Measurements from ENCODE around the gene PCDHA7.
"Not testable (repeated sequence)": the region's sequence is repeated elsewhere in the genome, so short reads cannot be mapped to it uniquely, and the experiment has no call there.

The PCDHA7 gene

DNA sequence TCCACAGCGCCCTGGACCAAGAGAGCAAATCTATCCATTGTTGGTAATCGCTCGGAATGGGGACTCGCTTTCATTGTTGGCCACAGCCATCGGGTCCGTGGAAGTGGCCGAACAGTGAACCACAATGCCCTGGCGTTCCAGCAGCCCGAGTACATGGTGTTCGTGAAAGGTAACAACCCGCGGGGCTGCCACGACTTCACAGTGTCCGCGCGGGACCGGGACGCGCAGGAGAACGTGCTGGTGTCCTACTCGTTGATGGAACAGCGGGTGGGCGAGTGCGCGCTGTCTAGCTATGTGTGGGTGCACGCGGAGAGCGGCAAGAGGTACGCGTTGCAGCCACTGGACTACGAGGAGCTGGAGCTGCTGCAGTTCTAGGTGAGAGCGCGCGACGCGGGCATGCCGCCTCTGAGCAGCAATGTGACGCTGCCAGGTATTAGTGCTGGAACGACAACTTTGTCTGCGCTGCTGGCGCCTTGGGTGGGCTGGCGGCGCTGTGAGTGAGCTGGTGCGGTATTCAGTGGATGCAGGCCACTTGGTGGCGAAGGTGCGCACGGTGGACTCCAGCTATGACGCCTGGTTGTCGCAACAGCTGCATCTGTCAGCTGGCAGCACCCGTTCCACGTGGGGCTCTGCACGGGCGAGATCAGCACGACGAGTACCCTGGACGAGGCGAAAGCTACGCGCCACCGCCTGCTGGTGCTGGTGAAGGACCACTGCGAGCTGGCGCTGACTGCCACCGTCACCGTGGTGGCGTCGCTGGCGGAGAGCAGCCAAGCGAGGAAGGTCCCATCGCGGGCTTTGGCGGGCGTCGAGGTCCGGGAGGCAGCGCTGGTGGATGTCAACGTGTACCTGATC is 28.6 kb downstream of the PCDHA7 start:
- no peak for DNase-seq

DNA sequence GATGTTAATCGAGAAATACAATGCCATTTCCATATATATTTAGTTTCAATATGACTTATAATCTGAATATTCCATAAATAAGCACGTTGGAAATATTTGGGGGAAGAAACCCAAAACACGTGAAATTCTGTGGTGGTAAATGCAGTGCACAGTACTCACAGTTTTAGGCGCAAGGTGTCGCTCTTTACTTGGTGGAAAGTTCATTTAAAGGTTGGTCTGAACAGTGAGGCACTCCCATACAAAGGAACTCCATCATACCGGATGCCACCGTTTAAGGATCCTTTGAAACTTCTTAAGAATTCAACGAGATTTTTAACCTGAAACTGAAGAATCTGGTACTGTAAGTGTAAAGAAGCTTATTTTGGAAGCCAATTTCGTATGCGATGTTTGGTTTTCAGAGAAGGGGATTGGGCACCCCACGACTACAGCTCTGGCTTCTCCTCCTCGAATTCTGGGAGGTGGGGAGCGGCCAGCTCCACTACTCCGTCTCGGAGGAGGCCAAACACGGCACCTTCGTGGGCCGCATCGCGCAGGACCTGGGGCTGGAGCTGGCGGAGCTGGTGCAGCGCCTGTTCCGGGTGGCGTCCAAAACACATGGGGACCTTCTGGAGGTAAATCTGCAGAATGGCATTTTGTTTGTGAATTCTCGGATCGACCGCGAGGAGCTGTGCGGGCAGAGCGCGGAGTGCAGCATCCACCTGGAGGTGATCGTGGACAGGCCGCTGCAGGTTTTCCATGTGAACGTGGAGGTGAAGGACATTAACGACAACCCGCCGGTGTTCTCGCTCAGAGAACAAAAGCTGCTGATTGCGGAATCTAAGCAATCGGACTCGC is 34.9 kb downstream of the PCDHA7 start, which contains the start of gene PCDHA11:
TSS of gene PCDHA11 (plus strand) at position 237 of the 834 bp plus-strand sequence. CDS start at position 384, 147 bp downstream.
- DNase-seq: no peak

DNA sequence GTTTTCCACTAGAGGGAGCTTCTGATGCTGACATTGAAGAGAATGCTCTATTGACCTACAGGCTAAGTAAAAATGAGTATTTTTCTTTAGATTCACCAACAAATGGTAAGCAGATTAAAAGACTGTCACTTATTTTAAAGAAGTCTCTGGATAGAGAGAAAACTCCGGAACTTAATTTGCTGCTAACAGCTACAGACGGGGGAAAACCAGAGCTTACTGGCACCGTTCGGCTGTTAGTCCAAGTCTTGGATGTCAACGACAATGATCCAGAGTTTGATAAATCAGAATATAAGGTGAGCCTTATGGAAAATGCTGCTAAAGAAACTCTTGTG is 35.5 kb downstream of the PCDHA7 start:
- no peak for DNase-seq

DNA sequence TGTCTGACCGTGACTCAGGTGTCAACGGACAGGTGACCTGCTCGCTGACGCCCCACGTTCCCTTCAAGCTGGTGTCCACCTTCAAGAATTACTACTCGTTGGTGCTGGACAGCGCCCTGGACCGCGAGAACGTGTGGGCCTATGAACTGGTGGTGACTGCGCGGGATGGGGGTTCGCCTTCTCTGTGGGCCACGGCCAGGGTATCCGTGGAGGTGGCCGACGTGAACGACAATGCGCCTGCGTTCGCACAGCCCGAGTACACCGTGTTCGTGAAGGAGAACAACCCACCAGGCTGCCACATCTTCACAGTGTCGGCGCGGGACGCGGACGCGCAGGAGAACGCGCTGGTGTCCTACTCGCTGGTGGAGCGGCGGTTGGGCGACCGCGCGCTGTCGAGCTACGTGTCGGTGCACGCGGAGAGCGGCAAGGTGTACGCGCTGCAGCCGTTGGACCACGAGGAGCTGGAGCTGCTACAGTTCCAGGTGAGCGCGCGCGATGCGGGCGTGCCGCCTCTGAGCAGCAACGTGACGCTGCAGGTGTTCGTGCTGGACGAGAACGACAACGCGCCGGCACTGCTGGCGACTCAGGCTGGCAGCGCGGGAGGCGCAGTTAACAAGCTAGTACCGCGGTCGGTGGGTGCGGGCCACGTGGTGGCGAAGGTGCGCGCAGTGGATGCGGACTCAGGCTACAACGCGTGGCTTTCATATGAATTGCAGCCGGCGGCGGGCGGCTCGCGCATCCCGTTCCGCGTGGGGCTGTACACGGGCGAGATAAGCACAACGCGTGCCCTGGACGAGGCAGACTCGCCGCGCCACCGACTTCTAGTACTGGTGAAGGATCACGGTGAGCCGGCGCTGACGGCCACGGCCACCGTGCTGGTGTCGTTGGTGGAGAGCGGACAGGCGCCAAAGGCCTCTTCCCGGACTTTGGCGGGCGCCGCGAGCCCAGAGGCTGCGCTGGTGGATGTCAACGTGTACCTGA is 36.4 kb downstream of the PCDHA7 start:
- DNase-seq: no peak

DNA sequence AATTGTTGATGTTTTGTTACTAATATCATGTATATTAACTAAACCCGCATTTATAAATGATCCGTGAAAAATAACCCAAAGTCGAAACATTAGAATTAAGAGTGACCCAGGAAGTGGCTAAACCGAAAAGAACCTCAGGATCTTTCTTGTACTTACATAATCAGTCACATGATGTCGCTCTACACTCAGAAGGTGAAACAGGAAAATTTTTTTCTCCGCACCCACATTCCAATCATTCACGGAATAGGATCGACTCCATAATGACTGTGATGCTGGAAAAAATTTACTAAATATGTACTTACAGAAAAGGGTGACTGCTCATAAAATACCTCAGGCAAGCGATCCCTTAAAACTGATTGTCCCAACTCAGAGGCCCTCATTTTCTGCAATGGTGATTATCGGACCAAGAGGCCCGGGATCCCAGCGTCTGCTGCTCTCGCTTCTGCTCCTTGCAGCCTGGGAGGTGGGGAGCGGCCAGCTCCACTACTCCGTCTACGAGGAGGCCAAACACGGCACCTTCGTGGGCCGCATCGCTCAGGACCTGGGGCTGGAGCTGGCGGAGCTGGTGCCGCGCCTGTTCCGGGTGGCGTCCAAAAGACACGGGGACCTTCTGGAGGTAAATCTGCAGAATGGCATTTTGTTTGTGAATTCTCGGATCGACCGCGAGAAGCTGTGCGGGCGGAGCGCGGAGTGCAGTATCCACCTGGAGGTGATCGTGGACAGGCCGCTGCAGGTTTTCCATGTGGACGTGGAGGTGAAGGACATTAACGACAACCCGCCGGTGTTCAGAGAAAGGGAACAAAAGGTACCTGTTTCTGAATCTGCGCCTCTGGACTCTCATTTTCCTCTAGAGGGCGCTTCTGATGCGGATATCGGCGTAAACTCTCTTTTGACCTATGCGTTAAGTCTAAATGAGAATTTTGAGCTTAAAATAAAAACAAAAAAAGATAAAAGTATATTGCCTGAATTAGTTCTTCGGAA is 41.3 kb downstream of the PCDHA7 start, which contains the start of gene PCDHA12:
TSS of gene PCDHA12 (plus strand) at position 224 of the 981 bp plus-strand sequence. CDS start at position 389, 165 bp downstream.
- no peak for DNase-seq

DNA sequence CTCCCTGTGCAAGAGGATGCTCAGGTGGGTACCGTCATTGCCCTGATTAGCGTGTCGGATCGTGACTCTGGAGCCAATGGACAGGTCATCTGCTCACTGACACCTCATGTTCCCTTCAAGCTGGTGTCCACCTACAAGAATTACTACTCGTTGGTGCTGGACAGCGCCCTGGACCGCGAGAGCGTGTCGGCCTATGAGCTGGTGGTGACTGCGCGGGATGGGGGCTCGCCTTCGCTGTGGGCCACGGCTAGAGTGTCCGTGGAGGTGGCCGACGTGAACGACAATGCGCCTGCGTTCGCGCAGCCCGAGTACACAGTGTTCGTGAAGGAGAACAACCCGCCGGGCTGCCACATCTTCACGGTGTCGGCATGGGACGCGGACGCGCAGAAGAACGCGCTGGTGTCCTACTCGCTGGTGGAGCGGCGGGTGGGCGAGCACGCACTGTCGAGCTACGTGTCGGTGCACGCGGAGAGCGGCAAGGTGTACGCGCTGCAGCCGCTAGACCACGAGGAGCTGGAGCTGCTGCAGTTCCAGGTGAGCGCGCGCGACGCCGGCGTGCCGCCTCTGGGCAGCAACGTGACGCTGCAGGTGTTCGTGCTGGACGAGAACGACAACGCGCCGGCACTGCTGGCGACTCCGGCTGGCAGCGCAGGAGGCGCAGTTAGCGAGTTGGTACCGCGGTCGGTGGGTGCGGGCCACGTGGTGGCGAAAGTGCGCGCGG is 42.6 kb downstream of the PCDHA7 start:
- DNase-seq: not testable (repeated sequence)

DNA sequence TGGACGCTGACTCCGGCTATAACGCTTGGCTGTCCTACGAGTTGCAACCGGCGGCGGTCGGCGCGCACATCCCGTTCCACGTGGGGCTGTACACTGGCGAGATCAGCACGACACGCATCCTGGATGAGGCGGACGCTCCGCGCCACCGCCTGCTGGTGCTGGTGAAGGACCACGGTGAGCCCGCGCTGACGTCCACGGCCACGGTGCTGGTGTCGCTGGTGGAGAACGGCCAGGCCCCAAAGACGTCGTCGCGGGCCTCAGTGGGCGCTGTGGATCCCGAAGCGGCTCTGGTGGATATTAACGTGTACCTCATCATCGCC is 43.2 kb downstream of the PCDHA7 start:
- DNase-seq: no peak

DNA sequence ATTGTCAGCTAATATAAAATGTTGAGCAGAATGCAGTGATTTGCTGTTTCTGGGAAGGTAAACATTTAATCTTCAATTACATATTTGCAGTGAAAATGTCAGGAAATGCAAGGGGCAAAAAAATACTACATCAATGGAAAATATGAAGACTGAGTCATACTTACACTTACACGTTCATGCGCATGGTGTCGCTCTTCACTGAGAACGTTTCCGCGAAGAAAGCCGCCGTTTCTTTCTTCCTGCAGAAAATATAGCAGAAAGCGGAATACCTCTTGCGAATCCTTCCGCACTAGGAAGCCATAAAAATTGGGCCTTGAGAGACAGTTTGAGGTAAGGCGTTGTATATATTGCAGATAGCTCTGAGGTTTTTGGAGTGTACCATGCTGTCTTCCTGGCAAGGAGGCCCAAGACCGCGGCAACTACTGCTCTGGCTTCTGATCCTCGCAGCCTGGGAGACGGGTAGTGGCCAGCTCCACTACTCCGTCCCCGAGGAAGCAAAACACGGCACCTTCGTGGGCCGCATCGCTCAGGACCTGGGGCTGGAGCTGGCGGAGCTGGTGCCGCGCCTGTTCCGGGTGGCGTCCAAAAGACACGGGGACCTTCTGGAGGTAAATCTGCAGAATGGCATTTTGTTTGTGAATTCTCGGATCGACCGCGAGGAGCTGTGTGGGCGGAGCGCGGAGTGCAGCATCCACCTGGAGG is 48.0 kb downstream of the PCDHA7 start, which contains the start of gene PCDHA13:
TSS of gene PCDHA13 (plus strand) at position 236 of the 702 bp plus-strand sequence. CDS start at position 381, 145 bp downstream.
- no peak for DNase-seq

DNA sequence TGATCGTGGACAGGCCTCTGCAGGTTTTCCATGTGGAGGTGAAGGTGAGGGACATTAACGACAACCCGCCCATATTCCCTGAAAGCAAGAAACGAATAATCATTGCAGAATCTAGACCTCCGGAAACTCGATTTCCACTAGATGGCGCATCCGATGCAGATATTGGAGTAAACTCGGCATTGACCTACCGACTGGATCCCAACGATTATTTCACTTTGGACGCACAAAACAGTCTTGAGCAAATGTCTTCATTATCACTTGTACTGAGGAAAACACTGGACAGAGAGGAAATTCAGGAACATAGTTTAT is 48.5 kb downstream of the PCDHA7 start:
- DNase-seq: no peak

DNA sequence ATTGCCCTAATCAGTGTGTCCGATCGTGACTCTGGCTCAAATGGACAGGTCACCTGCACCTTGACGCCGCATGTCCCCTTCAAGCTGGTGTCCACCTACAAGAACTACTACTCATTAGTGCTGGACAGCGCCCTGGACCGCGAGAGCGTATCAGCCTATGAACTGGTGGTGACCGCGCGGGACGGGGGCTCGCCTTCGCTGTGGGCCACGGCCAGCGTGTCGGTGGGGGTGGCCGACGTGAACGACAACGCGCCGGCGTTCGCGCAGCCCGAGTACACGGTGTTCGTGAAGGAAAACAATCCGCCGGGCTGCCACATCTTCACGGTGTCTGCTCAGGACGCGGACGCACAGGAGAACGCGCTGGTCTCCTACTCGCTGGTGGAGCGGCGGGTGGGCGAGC is 49.3 kb downstream of the PCDHA7 start:
- no peak for DNase-seq

DNA sequence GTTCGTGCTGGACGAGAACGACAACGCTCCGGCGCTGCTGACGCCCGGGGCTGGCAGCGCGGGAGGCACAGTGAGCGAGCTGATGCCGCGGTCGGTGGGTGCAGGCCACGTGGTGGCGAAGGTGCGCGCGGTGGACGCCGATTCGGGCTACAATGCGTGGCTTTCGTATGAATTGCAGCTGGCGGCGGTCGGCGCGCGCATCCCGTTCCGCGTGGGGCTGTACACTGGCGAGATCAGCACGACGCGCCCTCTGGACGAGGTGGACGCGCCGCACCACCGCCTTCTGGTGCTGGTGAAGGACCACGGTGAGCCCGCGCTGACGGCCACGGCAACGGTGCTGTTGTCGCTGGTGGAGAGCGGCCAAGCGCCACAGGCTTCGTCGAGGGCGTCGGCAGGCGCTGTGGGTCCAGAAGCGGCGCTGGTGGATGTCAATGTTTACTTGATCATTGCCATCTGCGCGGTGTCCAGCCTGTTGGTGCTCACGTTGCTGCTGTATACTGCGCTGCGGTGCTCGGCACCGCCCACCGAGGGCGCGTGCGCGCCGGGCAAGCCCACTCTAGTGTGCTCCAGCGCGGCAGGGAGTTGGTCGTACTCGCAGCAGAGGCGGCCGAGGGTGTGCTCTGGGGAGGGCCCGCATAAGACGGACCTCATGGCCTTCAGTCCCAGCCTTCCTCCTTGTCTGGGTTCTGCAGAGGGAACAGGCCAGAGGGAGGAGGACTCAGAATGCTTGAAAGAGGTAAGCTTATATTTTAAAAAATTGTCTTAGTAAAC is 50.0 kb downstream of the PCDHA7 start:
- no peak for DNase-seq
